AG04450 (cell line): ENCODE measurements around the gene GRK5. TPM values are rescaled to one million over a fixed set of nuclear protein-coding genes. Genes with fewer than 3 reads are reported as not detected.

ENCODE experiments used
- CTCF ChIA-PET: fragments of 300-600, 350-600 bp; formaldehyde crosslinking; extraction: SDS; loops from one replicate; lab custom pipeline; 2022; ENCODE audit warnings: antibody characterized with exemption, inconsistent platforms; lab: Charles Lee
- POLR2A ChIA-PET: fragments of 350-600 bp; formaldehyde crosslinking; extraction: SDS; loops from one replicate; lab custom pipeline; 2021; ENCODE audit warnings: antibody characterized with exemption, inconsistent platforms; lab: Yijun Ruan, JAX
- DNase-seq: peaks from one replicate; pipeline ENCODE4 v3.0.0-alpha.2; 2011; ENCODE audit warnings: low read depth, low spot score
- H3K27ac ChIP-seq: one replicate; pipeline ENCODE4 v1.5.1; 2012; ENCODE audit warnings: low read depth, low read length, control low read depth
- H3K27me3 ChIP-seq: one replicate; pipeline ENCODE4 v1.6.0; 2012; ENCODE audit warnings: low read length; ENCODE audit not compliant: control insufficient read depth, insufficient read depth
- H3K4me3 ChIP-seq: 2 replicates; pipeline ENCODE4 v1.5.1; 2011; ENCODE audit warnings: mild to moderate bottlenecking, low read depth, low read length, control low read depth
- H3K9me3 ChIP-seq: 2 replicates; pipeline ENCODE4 v1.5.1; 2012; ENCODE audit warnings: low read length; ENCODE audit not compliant: control insufficient read depth, insufficient read depth
- polyA plus RNA-seq: library from polyadenylated mRNA; depleted of rRNA; stranded (reverse); fragments of >200 nt; gene quantifications from 2 replicates; pipeline ENCODE4 v1.2.3, GENCODE V29; 2011
- TF ChIP-seq, protein P1 (sequence below): IDR thresholded peaks from 2 replicates; pipeline ENCODE4 v1.5.1; 2011; ENCODE audit warnings: low read depth, low read length, control low read depth, inconsistent platforms

The GRK5 gene
- polyA plus RNA-seq, 1 experiment = 27.6 TPM

- no peak overlapping the region for H3K4me3 ChIP-seq
- DNase-seq = no peak
- H3K27ac ChIP-seq = no peak overlapping the region
- TF ChIP-seq, protein P1, sequence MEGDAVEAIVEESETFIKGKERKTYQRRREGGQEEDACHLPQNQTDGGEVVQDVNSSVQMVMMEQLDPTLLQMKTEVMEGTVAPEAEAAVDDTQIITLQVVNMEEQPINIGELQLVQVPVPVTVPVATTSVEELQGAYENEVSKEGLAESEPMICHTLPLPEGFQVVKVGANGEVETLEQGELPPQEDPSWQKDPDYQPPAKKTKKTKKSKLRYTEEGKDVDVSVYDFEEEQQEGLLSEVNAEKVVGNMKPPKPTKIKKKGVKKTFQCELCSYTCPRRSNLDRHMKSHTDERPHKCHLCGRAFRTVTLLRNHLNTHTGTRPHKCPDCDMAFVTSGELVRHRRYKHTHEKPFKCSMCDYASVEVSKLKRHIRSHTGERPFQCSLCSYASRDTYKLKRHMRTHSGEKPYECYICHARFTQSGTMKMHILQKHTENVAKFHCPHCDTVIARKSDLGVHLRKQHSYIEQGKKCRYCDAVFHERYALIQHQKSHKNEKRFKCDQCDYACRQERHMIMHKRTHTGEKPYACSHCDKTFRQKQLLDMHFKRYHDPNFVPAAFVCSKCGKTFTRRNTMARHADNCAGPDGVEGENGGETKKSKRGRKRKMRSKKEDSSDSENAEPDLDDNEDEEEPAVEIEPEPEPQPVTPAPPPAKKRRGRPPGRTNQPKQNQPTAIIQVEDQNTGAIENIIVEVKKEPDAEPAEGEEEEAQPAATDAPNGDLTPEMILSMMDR = no peak
- ChIA-PET POLR2A (no interaction called here), CTCF (interaction anchor here (0.9 to 2.0 kb wide), 2 partner anchors 62 to 283 kb away, joined by 3 to 11 read pairs; no protein-coding TSS in a partner anchor)
- peaks cover 25% of the 10 kb centered on the region for H3K27me3 ChIP-seq
- H3K9me3 ChIP-seq = no peaks in the 10 kb centered on the region
Measured at GRCh38 chr10:119481781-119482426, 274.5 kb downstream of the GRK5 start.

GRCh38 chr10:119483001-119483400 is 275.6 kb downstream of the GRK5 start:
- no peaks in the 10 kb centered on the region for H3K9me3 ChIP-seq
- peaks cover 14% of the 10 kb centered on the region for H3K27me3 ChIP-seq
- H3K27ac ChIP-seq = no peak overlapping the region
- TF ChIP-seq, protein P1 = no peak
- CTCF ChIA-PET = no interaction called here
- POLR2A ChIA-PET = interaction anchor here (0.6 kb wide), 1 partner anchor 645 kb away, joined by 6 read pairs; no protein-coding TSS in a partner anchor
- DNase-seq = no peak
- no peak overlapping the region for H3K4me3 ChIP-seq

GRCh38 chr10:119483839-119484238 is 276.5 kb downstream of the GRK5 start:
- TF ChIP-seq, protein P1 = no peak
- ChIA-PET POLR2A (interaction anchor here (0.6 kb wide), 1 partner anchor 645 kb away, joined by 6 read pairs; no protein-coding TSS in a partner anchor), CTCF (no interaction called here)
- H3K27ac ChIP-seq = no peak overlapping the region
- no peaks in the 10 kb centered on the region for H3K9me3 ChIP-seq
- H3K27me3 ChIP-seq = peaks cover 8% of the 10 kb centered on the region
- H3K4me3 ChIP-seq = no peak overlapping the region
- DNase-seq = no peak

- CTCF ChIA-PET = interaction anchor here (0.6 to 3.9 kb wide), 4 partner anchors 18 to 289 kb away, joined by 4 to 40 read pairs (median 8); no protein-coding TSS in a partner anchor
Measured at GRCh38 chr10:119488675-119489074, 281.3 kb downstream of the GRK5 start.

More at GRCh38 chr10:119488675-119489074, 281.3 kb downstream of the GRK5 start:
- POLR2A ChIA-PET = interaction anchor here (0.7 kb wide), 1 partner anchor 286 kb away, joined by 5 read pairs; no protein-coding TSS in a partner anchor
- TF ChIP-seq, protein P1 = no peak
- no peak overlapping the region for H3K4me3 ChIP-seq
- H3K27me3 ChIP-seq = no peaks in the 10 kb centered on the region
- no peaks in the 10 kb centered on the region for H3K9me3 ChIP-seq
- no peak for DNase-seq
- no peak overlapping the region for H3K27ac ChIP-seq
